ENCODE measurements around the gene ATP6V1G2. TPM values are rescaled to one million over a fixed set of nuclear protein-coding genes. Genes with fewer than 3 reads are reported as not detected.
"Not testable (repeated sequence)": the region's sequence is repeated elsewhere in the genome, so short reads cannot be mapped to it uniquely, and the experiment has no call there.

ATP6V1G2 gene
- total RNA-seq, 3 donors from 2014 or later, result 0.38 to 0.84 (median 0.58) TPM

GRCh38 chr6:31502586-31502985 lies 43.8 kb downstream of the ATP6V1G2 start:
- no peaks in the 10 kb centered on the region for H3K27me3 Mint-ChIP-seq (ENCODE audit: low read depth)

GRCh38 chr6:31499648-31500047 lies 46.8 kb downstream of the ATP6V1G2 start:
- not testable (repeated sequence) for H3K36me3 Mint-ChIP-seq (ENCODE audit: insufficient read depth); ATAC-seq; H3K9me3 Mint-ChIP-seq; DNase-seq; H3K27me3 Mint-ChIP-seq (ENCODE audit: low read depth)
- H3K4me1 Mint-ChIP-seq (ENCODE audit: low read depth), result peaks cover 71% of the 10 kb centered on the region
- peak overlapping the region; percentile 88 for H3K4me3 Mint-ChIP-seq

More at GRCh38 chr6:31502586-31502985, 43.8 kb downstream of the ATP6V1G2 start:
- no peak for DNase-seq
- Mint-ChIP-seq H3K36me3 (ENCODE audit: insufficient read depth) (peaks cover 8% of the 10 kb centered on the region), H3K4me3 (no peak overlapping the region), H3K9me3 (no peaks in the 10 kb centered on the region), H3K4me1 (ENCODE audit: low read depth) (peaks cover 51% of the 10 kb centered on the region)
- no peak for ATAC-seq

GRCh38 chr6:31498748-31499147 lies 47.7 kb downstream of the ATP6V1G2 start:
- no peaks in the 10 kb centered on the region for H3K9me3 Mint-ChIP-seq
- no peak for DNase-seq
- H3K27me3 Mint-ChIP-seq (ENCODE audit: low read depth), result no peaks in the 10 kb centered on the region
- peaks cover 72% of the 10 kb centered on the region for H3K4me1 Mint-ChIP-seq (ENCODE audit: low read depth)
- H3K4me3 Mint-ChIP-seq, result peak overlapping the region; percentile 88
- ATAC-seq, result no peak
- no peaks in the 10 kb centered on the region for H3K36me3 Mint-ChIP-seq (ENCODE audit: insufficient read depth)

- Mint-ChIP-seq H3K9me3 (no peaks in the 10 kb centered on the region), H3K4me3 (peak within 1 kb of the TSS; percentile 88), H3K27me3 (ENCODE audit: low read depth) (no peaks in the 10 kb centered on the region), H3K4me1 (ENCODE audit: low read depth) (peaks cover 71% of the 10 kb centered on the region), H3K36me3 (ENCODE audit: insufficient read depth) (no peaks in the 10 kb centered on the region)
- peak; percentile 80 for DNase-seq
- ATAC-seq, result peak; percentile 82 to 85
Observed at GRCh38 chr6:31497531-31498476, 48.6 kb downstream of the ATP6V1G2 start, which contains the start of gene MICB. Gene MICB (plus strand): TSS chr6:31498145. CDS start chr6:31498194, 49 bp downstream.

GRCh38 chr6:31496826-31497225 lies 49.6 kb downstream of the ATP6V1G2 start:
- not testable (repeated sequence) for H3K36me3 Mint-ChIP-seq (ENCODE audit: insufficient read depth); ATAC-seq; H3K27me3 Mint-ChIP-seq (ENCODE audit: low read depth); H3K9me3 Mint-ChIP-seq; DNase-seq
- Mint-ChIP-seq H3K4me3 (peak overlapping the region; percentile 88), H3K4me1 (ENCODE audit: low read depth) (peaks cover 68% of the 10 kb centered on the region)

- H3K9me3 Mint-ChIP-seq, result no peaks in the 10 kb centered on the region
Observed at GRCh38 chr6:31495580-31495979, 50.8 kb downstream of the ATP6V1G2 start.

More at GRCh38 chr6:31495580-31495979, 50.8 kb downstream of the ATP6V1G2 start:
- ATAC-seq (no peak), DNase-seq (no peak)
- Mint-ChIP-seq H3K27me3 (ENCODE audit: low read depth) (no peaks in the 10 kb centered on the region), H3K4me3 (peak overlapping the region; percentile 92), H3K36me3 (ENCODE audit: insufficient read depth) (no peaks in the 10 kb centered on the region), H3K4me1 (ENCODE audit: low read depth) (peaks cover 58% of the 10 kb centered on the region)

Other genes with a start within 250 kb of the ATP6V1G2 start
- 1,000 to 10,000 TPM; 3,478 to 5,156 (median 4,066) TPM for gene HLA-B, start 189.4 kb downstream of the ATP6V1G2 start, total RNA-seq
- 1 to 10 TPM; 4.0 to 6.4 (median 4.7) TPM for gene MICA, start 143.0 kb downstream of the ATP6V1G2 start, total RNA-seq
- gene MICB, start 48.5 kb downstream of the ATP6V1G2 start, total RNA-seq, result 10 to 100 TPM; 11.3 to 14.9 (median 12.5) TPM
- gene MCCD1, start 17.6 kb downstream of the ATP6V1G2 start, total RNA-seq, result not detected
- 100 to 1,000 TPM; 644 to 667 (median 666) TPM for gene DDX39B, start 4.6 kb downstream of the ATP6V1G2 start, total RNA-seq
- gene NFKBIL1, start 1.0 kb upstream of the ATP6V1G2 start, total RNA-seq, result 10 to 100 TPM in 2 of 3 donors, 1 to 10 TPM in 1; 9.3 to 12.8 (median 12.7) TPM
- gene LTA, start 25.7 kb upstream of the ATP6V1G2 start, total RNA-seq, result 1,000 to 10,000 TPM; 1,238 to 1,641 (median 1,296) TPM
- gene TNF, start 29.0 kb upstream of the ATP6V1G2 start, total RNA-seq, result 100 to 1,000 TPM; 485 to 701 (median 587) TPM
- gene LTB, start 35.8 kb upstream of the ATP6V1G2 start, total RNA-seq, result 100 to 1,000 TPM; 161 to 210 (median 186) TPM
- gene LST1, start 39.7 kb upstream of the ATP6V1G2 start, total RNA-seq, result 1 to 10 TPM; 4.8 to 7.9 (median 7.0) TPM
- gene NCR3, start 46.4 kb upstream of the ATP6V1G2 start, total RNA-seq, result 10 to 100 TPM in 1 of 3 donors, 1 to 10 TPM in 2; 6.0 to 27.3 (median 8.4) TPM
- 10 to 100 TPM; 18.5 to 57.5 (median 36.5) TPM for gene AIF1, start 68.6 kb upstream of the ATP6V1G2 start, total RNA-seq
- 100 to 1,000 TPM; 290 to 309 (median 306) TPM for gene PRRC2A, start 74.1 kb upstream of the ATP6V1G2 start, total RNA-seq
- 100 to 1,000 TPM; 403 to 418 (median 411) TPM for gene BAG6, start 106.1 kb upstream of the ATP6V1G2 start, total RNA-seq
- gene APOM, start 109.3 kb upstream of the ATP6V1G2 start, total RNA-seq, result 1 to 10 TPM; 1.8 to 2.8 (median 2.1) TPM
- gene C6orf47, start 114.2 kb upstream of the ATP6V1G2 start, total RNA-seq, result 10 to 100 TPM; 17.1 to 18.3 (median 18.2) TPM
- 10 to 100 TPM; 34.9 to 37.8 (median 37.5) TPM for gene GPANK1, start 118.4 kb upstream of the ATP6V1G2 start, total RNA-seq
- 100 to 1,000 TPM; 301 to 311 (median 307) TPM for gene CSNK2B, start 119.5 kb upstream of the ATP6V1G2 start, total RNA-seq
- 10 to 100 TPM; 22.6 to 24.0 (median 22.9) TPM for gene LY6G5B, start 123.4 kb upstream of the ATP6V1G2 start, total RNA-seq
- 1 to 10 TPM; 2.3 to 3.8 (median 3.1) TPM for gene LY6G5C, start 134.5 kb upstream of the ATP6V1G2 start, total RNA-seq
- gene ABHD16A, start 156.7 kb upstream of the ATP6V1G2 start, total RNA-seq, result 10 to 100 TPM; 33.9 to 38.1 (median 35.2) TPM
- gene LY6G6F, start 160.3 kb upstream of the ATP6V1G2 start, total RNA-seq, result not detected
- gene LY6G6D, start 168.7 kb upstream of the ATP6V1G2 start, total RNA-seq, result not detected
- gene LY6G6C, start 175.1 kb upstream of the ATP6V1G2 start, total RNA-seq, result not detected
- gene MPIG6B, start 176.8 kb upstream of the ATP6V1G2 start, total RNA-seq, result under 1 TPM in 2 of 3 donors, not detected in 1; 0.33 to 0.55 TPM
- gene DDAH2, start 182.7 kb upstream of the ATP6V1G2 start, total RNA-seq, result 1 to 10 TPM; 3.4 to 3.9 (median 3.5) TPM
- 100 to 1,000 TPM; 344 to 370 (median 353) TPM for gene CLIC1, start 189.9 kb upstream of the ATP6V1G2 start, total RNA-seq
- gene MSH5, start 193.4 kb upstream of the ATP6V1G2 start, total RNA-seq, result 10 to 100 TPM; 30.9 to 35.4 (median 34.3) TPM
- 10 to 100 TPM in 2 of 3 donors, 1 to 10 TPM in 1; 9.4 to 12.2 (median 12.1) TPM for gene SAPCD1, start 216.0 kb upstream of the ATP6V1G2 start, total RNA-seq
- gene VWA7, start 230.7 kb upstream of the ATP6V1G2 start, total RNA-seq, result 1 to 10 TPM; 1.4 TPM
- 100 to 1,000 TPM; 231 to 263 (median 234) TPM for gene VARS1, start 249.1 kb upstream of the ATP6V1G2 start, total RNA-seq

Data from activated T-cell treated with anti-CD3 and anti-CD28 coated beads, Interleukin-2, amount 50 U/mL, for 4 hours (primary cell).